DMS53 treated with DMSO at 0.1 percent for 48 hours (cell line): Measurements from ENCODE around the gene TSPY10.
"Not testable (repeated sequence)": the region's sequence is repeated elsewhere in the genome, so short reads cannot be mapped to it uniquely, and the experiment has no call there.

Experiments
- DNase-seq: peaks from one replicate; lab custom pipeline; 2025; ENCODE audit not compliant: unreplicated experiment; lab: John Stamatoyannopoulos, UW

Gene TSPY10

GRCh38 chrY:9527580-9527979, at the start of gene TSPY10:
TSS of gene TSPY10 (plus strand) at chrY:9527880. CDS start at chrY:9527926, 46 bp downstream.
- not testable (repeated sequence) for DNase-seq

DNA sequence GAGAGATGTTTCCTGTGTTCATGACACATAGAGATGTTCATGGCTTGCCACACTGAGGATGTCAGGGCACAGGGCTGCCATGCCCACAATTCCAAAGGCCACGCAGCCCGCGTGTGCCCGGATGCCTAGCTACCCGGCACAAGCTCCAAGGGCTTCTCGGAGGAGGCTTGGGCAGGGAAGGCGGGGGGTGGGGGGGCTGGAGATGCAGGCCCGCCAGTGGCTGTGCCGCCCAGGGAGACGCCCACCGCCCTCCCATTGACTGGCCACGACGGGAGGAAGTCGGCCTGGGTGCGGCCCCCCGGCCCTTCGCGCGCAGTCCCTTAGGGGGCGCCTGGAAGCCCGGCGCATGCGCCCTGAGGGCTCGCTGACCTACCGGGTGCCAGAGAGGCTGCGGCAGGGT, 40.7 kb upstream of the TSPY10 start, which contains the start of gene TSPY9:
TSPY9 (plus strand) TSS at position 301 of the 400 bp plus-strand sequence; CDS start at position 347, 46 bp downstream.
- not testable (repeated sequence) for DNase-seq

DNA sequence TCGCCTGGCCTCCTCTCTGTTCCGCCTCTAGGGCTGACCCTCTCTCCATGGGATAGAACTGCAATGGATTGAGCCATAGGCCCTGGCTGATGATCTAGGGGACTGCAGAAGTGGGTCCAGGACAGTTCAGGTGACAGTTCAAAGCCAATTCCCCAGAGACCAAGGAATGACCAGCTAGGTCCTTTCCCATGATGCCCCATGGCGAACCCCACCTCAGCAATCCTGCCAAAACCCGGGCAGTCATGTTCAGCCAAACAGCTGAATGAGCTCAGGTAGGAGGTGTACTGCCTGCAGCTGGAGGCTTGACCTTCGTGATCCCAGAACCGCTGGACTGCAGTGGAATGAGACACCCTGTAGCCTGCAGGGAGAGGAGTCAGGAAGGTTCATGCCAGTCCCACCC, 23.3 kb upstream of the TSPY10 start:
- DNase-seq: not testable (repeated sequence)

- not testable (repeated sequence) for DNase-seq
These were observed 11.4 kb upstream of the TSPY10 start for GRCh38 chrY:9516287-9516686.
